ENCODE data around the gene UBR7.
"Not testable (repeated sequence)": the region's sequence is repeated elsewhere in the genome, so short reads cannot be mapped to it uniquely, and the experiment has no call there.

DNA sequence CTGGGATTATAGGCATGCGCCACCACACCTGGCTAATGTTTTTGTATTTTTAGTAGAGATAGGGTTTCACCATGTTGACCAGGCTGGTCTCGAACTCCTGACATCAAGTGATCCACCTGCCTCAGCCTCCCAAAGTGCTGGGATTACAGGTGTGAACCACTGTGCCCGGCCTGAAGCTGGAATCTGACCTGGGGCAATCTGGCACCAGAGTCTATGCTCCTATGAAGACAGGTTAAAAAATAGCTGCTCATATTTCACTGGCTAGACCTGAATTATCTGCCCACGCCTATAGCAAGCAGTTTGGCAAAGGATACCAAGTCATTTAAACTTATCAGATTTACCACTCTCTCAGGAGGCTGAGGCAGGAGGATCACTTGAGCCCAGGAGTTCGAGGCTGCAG is 32.3 kb upstream of the UBR7 start:
- TF ChIP-seq, protein P1, sequence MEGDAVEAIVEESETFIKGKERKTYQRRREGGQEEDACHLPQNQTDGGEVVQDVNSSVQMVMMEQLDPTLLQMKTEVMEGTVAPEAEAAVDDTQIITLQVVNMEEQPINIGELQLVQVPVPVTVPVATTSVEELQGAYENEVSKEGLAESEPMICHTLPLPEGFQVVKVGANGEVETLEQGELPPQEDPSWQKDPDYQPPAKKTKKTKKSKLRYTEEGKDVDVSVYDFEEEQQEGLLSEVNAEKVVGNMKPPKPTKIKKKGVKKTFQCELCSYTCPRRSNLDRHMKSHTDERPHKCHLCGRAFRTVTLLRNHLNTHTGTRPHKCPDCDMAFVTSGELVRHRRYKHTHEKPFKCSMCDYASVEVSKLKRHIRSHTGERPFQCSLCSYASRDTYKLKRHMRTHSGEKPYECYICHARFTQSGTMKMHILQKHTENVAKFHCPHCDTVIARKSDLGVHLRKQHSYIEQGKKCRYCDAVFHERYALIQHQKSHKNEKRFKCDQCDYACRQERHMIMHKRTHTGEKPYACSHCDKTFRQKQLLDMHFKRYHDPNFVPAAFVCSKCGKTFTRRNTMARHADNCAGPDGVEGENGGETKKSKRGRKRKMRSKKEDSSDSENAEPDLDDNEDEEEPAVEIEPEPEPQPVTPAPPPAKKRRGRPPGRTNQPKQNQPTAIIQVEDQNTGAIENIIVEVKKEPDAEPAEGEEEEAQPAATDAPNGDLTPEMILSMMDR (IDR thresholded peaks at IDR 0.05), result not testable (repeated sequence)
- TF ChIP-seq POLR2A (IDR thresholded peaks at IDR 0.05), result not testable (repeated sequence)
